ENCODE measurements around the gene OR8B8.

DNA sequence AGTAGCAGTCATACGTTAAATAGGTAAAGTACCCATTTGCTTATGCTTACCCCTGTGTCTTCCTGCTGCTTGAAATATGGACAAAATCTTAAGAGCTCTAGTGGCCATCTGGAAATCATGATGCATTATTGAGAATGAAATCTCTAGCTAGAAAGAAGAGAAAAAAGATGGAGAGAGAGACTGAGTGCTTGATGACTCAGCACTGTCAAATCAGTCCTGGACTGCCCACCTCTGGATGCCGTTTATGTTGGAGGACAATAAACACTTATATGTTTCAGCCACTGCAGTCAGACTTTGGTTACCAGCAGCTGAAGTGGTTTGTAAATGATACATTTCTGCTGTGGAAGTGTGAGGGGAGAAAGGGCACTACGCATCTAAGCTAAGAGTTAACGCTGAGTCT is 24.5 kb downstream of the OR8B8 start:
- TF ChIP-seq, protein P1, sequence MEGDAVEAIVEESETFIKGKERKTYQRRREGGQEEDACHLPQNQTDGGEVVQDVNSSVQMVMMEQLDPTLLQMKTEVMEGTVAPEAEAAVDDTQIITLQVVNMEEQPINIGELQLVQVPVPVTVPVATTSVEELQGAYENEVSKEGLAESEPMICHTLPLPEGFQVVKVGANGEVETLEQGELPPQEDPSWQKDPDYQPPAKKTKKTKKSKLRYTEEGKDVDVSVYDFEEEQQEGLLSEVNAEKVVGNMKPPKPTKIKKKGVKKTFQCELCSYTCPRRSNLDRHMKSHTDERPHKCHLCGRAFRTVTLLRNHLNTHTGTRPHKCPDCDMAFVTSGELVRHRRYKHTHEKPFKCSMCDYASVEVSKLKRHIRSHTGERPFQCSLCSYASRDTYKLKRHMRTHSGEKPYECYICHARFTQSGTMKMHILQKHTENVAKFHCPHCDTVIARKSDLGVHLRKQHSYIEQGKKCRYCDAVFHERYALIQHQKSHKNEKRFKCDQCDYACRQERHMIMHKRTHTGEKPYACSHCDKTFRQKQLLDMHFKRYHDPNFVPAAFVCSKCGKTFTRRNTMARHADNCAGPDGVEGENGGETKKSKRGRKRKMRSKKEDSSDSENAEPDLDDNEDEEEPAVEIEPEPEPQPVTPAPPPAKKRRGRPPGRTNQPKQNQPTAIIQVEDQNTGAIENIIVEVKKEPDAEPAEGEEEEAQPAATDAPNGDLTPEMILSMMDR (IDR thresholded peaks at IDR 0.05): no peak
- TF ChIP-seq POLR2A (IDR thresholded peaks at IDR 0.05): no peak

Data from esophagus squamous epithelium (tissue), 4 donors.